CD4-positive, alpha-beta T cell (primary cell): ENCODE results near the gene SORL1. TPM values are rescaled to one million over a fixed set of nuclear protein-coding genes. Genes with fewer than 3 reads are reported as not detected.

ENCODE experiments used
- ATAC-seq: fragments of 200-7000 bp; cut with Tn5 transposase; one replicate; pipeline ENCODE4 v1.10.0; 2022; ENCODE audit warnings: mild to moderate bottlenecking; ENCODE audit not compliant: poor library complexity
- CTCF ChIA-PET: fragments of 350-600 bp; sonication (Branson Sonifier 250); formaldehyde crosslinking; loops from one replicate; lab custom pipeline; 2021; ENCODE audit warnings: antibody characterized with exemption, inconsistent platforms; lab: Charles Lee
- POLR2A ChIA-PET: fragments of 350-600 bp; sonication (Branson Sonifier 250); formaldehyde crosslinking; loops from one replicate; lab custom pipeline; 2021; ENCODE audit warnings: antibody characterized with exemption, inconsistent platforms; lab: Charles Lee
- DNase-seq, 14 experiments: peaks; one replicate each; pipeline ENCODE4 v3.0.0-alpha.2; 2013 to 2020; ENCODE audit warnings: mixed read lengths in 2 of 14
- H3K27ac ChIP-seq, 2 donors: one replicate each; pipeline versions ENCODE4 v1.5.1 to v1.7.0; 2013; ENCODE audit warnings: low read length in 2 of 2, low read depth in 1 of 2, mild to moderate bottlenecking in 1 of 2
- H3K27me3 ChIP-seq, 2 experiments: 1 replicate in 1 of 2; 2 replicates in 1 of 2; pipeline versions ENCODE4 v1.6.1 to v1.7.0; 2013; ENCODE audit warnings: low read length in 2 of 2, control low read depth in 1 of 2, mild to moderate bottlenecking in 1 of 2, moderate library complexity in 1 of 2; ENCODE audit not compliant: insufficient read depth in 2 of 2, control insufficient read depth in 1 of 2
- H3K36me3 ChIP-seq: one replicate; pipeline ENCODE4 v1.6.1; 2013; ENCODE audit warnings: low read length, control low read depth; ENCODE audit not compliant: insufficient read depth
- H3K4me1 ChIP-seq: one replicate; pipeline ENCODE4 v1.6.1; 2013; ENCODE audit warnings: low read length, control low read depth; ENCODE audit not compliant: insufficient read depth
- H3K4me3 ChIP-seq: one replicate; pipeline ENCODE4 v1.5.1; 2013; ENCODE audit warnings: mild to moderate bottlenecking, low read length, moderate library complexity
- H3K9me3 ChIP-seq, 2 experiments: 1 replicate in 1 of 2; 2 replicates in 1 of 2; pipeline versions ENCODE4 v1.6.1 to v1.7.0; 2013; ENCODE audit warnings: low read length in 2 of 2, mild to moderate bottlenecking in 2 of 2, control low read depth in 1 of 2, moderate library complexity in 1 of 2; ENCODE audit not compliant: control insufficient read depth in 1 of 2, insufficient read depth in 1 of 2
- H3K27ac Mint-ChIP-seq: one replicate; pipeline ENCODE4 v1.8.0; 2020; ENCODE audit warnings: mixed read lengths
- H3K27me3 Mint-ChIP-seq: one replicate; pipeline ENCODE4 v1.8.0; 2021; ENCODE audit warnings: mixed read lengths
- H3K36me3 Mint-ChIP-seq: one replicate; pipeline ENCODE4 v1.8.0; 2021; ENCODE audit warnings: low read depth, mixed read lengths
- H3K4me1 Mint-ChIP-seq: one replicate; pipeline ENCODE4 v1.8.0; 2021; ENCODE audit warnings: low read depth, mixed read lengths
- H3K4me3 Mint-ChIP-seq: one replicate; pipeline ENCODE4 v1.8.0; 2020; ENCODE audit warnings: mild to moderate bottlenecking, mixed read lengths
- H3K9me3 Mint-ChIP-seq: one replicate; pipeline ENCODE4 v1.8.0; 2020; ENCODE audit warnings: mixed read lengths
- intact Hi-C, 2 experiments: fragments of 100-400 bp; cut with DNase I in 1 of 2; cut with micrococcal nuclease in 1 of 2; formaldehyde crosslinking; loops; one replicate each; pipeline versions ENCODE4 v1.15.1 to v1.9.0; 2023 to 2025; cut with DNase I, micrococcal nuclease
- total RNA-seq, 174 experiments: library from RNA in 2 of 174; stranded (reverse) in 2 of 174; gene quantifications; one replicate each; pipeline ENCODE4 v1.2.3 and lab custom pipeline; 2021 to 2026
- TF ChIP-seq, protein P1 (sequence below): fragments of 200-600 bp; IDR thresholded peaks from one replicate; pipeline ENCODE4 v1.8.0; 2022; ENCODE audit warnings: antibody characterized with exemption, mild to moderate bottlenecking

The SORL1 gene
- total RNA-seq, 2 experiments from 2014 or later = 235 to 241 TPM

DNA sequence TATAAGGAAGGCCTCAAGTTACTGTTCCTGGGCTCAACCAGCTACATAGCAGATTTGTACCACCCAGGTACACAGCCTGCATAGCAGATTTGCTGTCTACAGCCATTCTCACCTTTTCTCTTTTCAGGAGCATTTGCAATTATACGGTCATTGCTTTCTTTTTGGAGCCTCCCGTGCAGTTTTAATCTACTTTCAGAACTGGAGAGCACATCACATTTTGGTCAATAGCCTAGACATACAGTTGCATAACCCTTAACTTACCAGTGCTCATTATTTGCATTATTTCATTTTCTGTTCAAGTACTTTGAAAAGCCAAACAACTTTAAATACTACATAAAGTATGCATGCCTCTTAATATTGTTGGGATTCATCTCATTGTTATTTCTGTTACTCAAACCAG, 151.2 kb downstream of the SORL1 start:
- no peak overlapping the region for H3K4me3 ChIP-seq
- Mint-ChIP-seq H3K4me3 (no peak overlapping the region), H3K36me3 (peaks cover 93% of the 10 kb centered on the region), H3K27ac (no peak overlapping the region), H3K4me1 (peaks cover 4% of the 10 kb centered on the region), H3K27me3 (no peaks in the 10 kb centered on the region), H3K9me3 (no peaks in the 10 kb centered on the region)
- intact Hi-C loops = no loop called here
- DNase-seq (no peak), ATAC-seq (no peak)
- ChIA-PET CTCF (no interaction called here), POLR2A (no interaction called here)
- H3K36me3 ChIP-seq = peaks cover 90% of the 10 kb centered on the region
- TF ChIP-seq, protein P1, sequence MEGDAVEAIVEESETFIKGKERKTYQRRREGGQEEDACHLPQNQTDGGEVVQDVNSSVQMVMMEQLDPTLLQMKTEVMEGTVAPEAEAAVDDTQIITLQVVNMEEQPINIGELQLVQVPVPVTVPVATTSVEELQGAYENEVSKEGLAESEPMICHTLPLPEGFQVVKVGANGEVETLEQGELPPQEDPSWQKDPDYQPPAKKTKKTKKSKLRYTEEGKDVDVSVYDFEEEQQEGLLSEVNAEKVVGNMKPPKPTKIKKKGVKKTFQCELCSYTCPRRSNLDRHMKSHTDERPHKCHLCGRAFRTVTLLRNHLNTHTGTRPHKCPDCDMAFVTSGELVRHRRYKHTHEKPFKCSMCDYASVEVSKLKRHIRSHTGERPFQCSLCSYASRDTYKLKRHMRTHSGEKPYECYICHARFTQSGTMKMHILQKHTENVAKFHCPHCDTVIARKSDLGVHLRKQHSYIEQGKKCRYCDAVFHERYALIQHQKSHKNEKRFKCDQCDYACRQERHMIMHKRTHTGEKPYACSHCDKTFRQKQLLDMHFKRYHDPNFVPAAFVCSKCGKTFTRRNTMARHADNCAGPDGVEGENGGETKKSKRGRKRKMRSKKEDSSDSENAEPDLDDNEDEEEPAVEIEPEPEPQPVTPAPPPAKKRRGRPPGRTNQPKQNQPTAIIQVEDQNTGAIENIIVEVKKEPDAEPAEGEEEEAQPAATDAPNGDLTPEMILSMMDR = no peak
- H3K9me3 ChIP-seq = no peaks in the 10 kb centered on the region
- no peaks in the 10 kb centered on the region for H3K27me3 ChIP-seq
- H3K27ac ChIP-seq = no peak overlapping the region
- H3K4me1 ChIP-seq = no peaks in the 10 kb centered on the region

DNA sequence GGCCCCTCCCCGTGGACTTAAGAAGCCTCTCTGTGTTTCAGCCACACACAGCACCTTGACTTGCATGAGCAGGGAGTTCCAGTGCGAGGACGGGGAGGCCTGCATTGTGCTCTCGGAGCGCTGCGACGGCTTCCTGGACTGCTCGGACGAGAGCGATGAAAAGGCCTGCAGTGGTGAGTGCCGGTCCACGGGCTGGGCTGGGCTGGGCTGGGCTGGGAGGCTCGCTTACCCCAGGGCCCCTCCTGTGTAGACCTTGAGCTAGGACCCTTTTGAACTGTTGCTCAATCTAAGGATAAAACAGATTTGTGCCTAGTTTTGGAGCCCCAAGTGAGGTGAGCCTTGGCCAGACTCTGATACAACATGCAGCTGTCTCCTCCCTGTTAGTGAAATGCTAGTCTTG, 152.0 kb downstream of the SORL1 start:
- no peaks in the 10 kb centered on the region for H3K4me1 ChIP-seq

DNA sequence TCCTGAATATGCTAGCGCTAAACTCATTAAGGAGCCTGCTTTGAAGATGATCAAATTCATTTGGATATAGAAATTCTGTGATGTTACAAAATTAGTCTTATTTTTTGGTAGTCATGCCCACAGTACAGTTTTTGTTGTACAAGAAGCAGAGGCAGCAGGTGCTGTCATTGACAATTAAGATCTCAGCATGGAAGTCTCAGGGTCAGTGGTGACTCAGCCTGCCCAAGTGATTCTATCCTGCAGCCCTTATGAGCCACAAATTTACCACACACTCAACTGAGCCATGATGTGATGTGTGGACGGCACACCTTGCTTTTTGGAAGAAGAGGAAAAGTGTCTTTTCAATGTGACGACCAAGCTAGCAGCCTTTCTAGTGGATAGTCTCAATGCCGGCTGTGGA, 154.2 kb downstream of the SORL1 start:
- Histone ChIP-seq H3K9me3 (no peaks in the 10 kb centered on the region), H3K4me1 (no peaks in the 10 kb centered on the region), H3K36me3 (peaks cover 98% of the 10 kb centered on the region), H3K27ac (no peak overlapping the region), H3K4me3 (no peak overlapping the region), H3K27me3 (no peaks in the 10 kb centered on the region)
- ChIA-PET POLR2A (no interaction called here), CTCF (no interaction called here)
- no peak for ATAC-seq
- Mint-ChIP-seq H3K9me3 (no peaks in the 10 kb centered on the region), H3K4me1 (no peaks in the 10 kb centered on the region), H3K27ac (no peak overlapping the region), H3K36me3 (peaks cover 98% of the 10 kb centered on the region), H3K4me3 (no peak overlapping the region), H3K27me3 (no peaks in the 10 kb centered on the region)
- DNase-seq = no peak
- TF ChIP-seq, protein P1 = no peak
- intact Hi-C loops = no loop called here

More for the DNA sequence above, 152.0 kb downstream of the SORL1 start:
- TF ChIP-seq, protein P1 = no peak
- H3K36me3 ChIP-seq = peaks cover 91% of the 10 kb centered on the region
- H3K27ac ChIP-seq = no peak overlapping the region
- H3K4me3 ChIP-seq = no peak overlapping the region
- H3K27me3 ChIP-seq = no peaks in the 10 kb centered on the region
- CTCF ChIA-PET = no interaction called here
- no peaks in the 10 kb centered on the region for H3K9me3 Mint-ChIP-seq
- H3K27me3 Mint-ChIP-seq = no peaks in the 10 kb centered on the region
- intact Hi-C loops = no loop called here
- no peak overlapping the region for H3K4me3 Mint-ChIP-seq
- H3K9me3 ChIP-seq = no peaks in the 10 kb centered on the region
- ATAC-seq (no peak), DNase-seq (no peak)
- no peaks in the 10 kb centered on the region for H3K4me1 Mint-ChIP-seq
- POLR2A ChIA-PET = interaction anchor here (0.6 kb wide), 1 partner anchor 28 kb away, joined by 3 read pairs; no protein-coding TSS in a partner anchor
- H3K27ac Mint-ChIP-seq = peak overlapping the region; percentile 28
- peaks cover 95% of the 10 kb centered on the region for H3K36me3 Mint-ChIP-seq
